Measurements from ENCODE around the gene DDIT3. TPM values are rescaled to one million over a fixed set of nuclear protein-coding genes. Genes with fewer than 3 reads are reported as not detected.

The DDIT3 gene
- total RNA-seq, 1 experiment from 2014 or later = 84.7 TPM

DNA sequence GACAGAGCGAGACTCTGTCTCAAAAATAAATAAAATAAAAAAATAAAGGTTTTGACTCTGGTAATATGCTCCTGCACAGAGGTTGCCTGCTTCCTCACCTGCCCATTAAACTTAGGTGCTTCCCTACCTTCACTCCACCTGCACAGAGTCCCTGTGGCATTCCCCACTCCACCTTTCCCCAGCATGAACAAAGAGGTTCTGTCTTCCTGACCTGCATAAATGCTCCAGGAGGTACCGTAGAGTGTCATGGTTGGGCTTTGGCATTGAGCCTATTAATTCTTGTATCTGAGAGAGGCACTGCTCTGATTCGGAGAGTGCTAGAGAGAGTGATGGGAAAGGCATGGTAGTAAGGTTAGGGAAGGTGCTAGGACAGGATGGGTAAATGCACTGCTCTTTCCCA is 46.9 kb downstream of the DDIT3 start:
- TF ChIP-seq YY1 (IDR thresholded peaks at IDR 0.05; ENCODE audit: extremely low read depth, insufficient replicate concordance, low read depth, low read length) (no peak), CEBPB (IDR thresholded peaks at IDR 0.05; ENCODE audit: low read depth) (no peak), TCF7L2 (IDR thresholded peaks at IDR 0.05; ENCODE audit: borderline replicate concordance, extremely low read depth, insufficient read depth, insufficient read length) (no peak), EGR1 (IDR thresholded peaks at IDR 0.05; ENCODE audit: low read depth) (no peak), ZBTB33 (IDR thresholded peaks at IDR 0.05; ENCODE audit: extremely low read depth, insufficient replicate concordance, low read length) (no peak), ATF3 (IDR thresholded peaks at IDR 0.05) (no peak), MAX (IDR thresholded peaks at IDR 0.05) (no peak), FOSL1 (IDR thresholded peaks at IDR 0.05; ENCODE audit: low read depth) (no peak), POLR2AphosphoS5 (IDR thresholded peaks at IDR 0.05; ENCODE audit: low read depth, low read length) (no peak), RAD21 (IDR thresholded peaks at IDR 0.05; ENCODE audit: low read depth) (no peak), SRF (IDR thresholded peaks at IDR 0.05; ENCODE audit: low read depth) (no peak), SP1 (IDR thresholded peaks at IDR 0.05; ENCODE audit: low read depth) (no peak), SIN3A (IDR thresholded peaks at IDR 0.05; ENCODE audit: low read depth) (no peak), JUND (IDR thresholded peaks at IDR 0.05) (no peak)
- TF ChIP-seq, protein P1, sequence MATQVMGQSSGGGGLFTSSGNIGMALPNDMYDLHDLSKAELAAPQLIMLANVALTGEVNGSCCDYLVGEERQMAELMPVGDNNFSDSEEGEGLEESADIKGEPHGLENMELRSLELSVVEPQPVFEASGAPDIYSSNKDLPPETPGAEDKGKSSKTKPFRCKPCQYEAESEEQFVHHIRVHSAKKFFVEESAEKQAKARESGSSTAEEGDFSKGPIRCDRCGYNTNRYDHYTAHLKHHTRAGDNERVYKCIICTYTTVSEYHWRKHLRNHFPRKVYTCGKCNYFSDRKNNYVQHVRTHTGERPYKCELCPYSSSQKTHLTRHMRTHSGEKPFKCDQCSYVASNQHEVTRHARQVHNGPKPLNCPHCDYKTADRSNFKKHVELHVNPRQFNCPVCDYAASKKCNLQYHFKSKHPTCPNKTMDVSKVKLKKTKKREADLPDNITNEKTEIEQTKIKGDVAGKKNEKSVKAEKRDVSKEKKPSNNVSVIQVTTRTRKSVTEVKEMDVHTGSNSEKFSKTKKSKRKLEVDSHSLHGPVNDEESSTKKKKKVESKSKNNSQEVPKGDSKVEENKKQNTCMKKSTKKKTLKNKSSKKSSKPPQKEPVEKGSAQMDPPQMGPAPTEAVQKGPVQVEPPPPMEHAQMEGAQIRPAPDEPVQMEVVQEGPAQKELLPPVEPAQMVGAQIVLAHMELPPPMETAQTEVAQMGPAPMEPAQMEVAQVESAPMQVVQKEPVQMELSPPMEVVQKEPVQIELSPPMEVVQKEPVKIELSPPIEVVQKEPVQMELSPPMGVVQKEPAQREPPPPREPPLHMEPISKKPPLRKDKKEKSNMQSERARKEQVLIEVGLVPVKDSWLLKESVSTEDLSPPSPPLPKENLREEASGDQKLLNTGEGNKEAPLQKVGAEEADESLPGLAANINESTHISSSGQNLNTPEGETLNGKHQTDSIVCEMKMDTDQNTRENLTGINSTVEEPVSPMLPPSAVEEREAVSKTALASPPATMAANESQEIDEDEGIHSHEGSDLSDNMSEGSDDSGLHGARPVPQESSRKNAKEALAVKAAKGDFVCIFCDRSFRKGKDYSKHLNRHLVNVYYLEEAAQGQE (IDR thresholded peaks at IDR 0.05; ENCODE audit: low read depth) = no peak
- ChIA-PET POLR2A (no interaction called here), RAD21 (ENCODE audit: low non-redundant PET in 1 of 2, low total read pairs in 2 of 2, uncharacterized antibody in 2 of 2, unreplicated experiment in 2 of 2) (no interaction called here), CTCF (no interaction called here)
- intact Hi-C loops (cut with micrococcal nuclease) = no loop called here
- no peaks in the 10 kb centered on the region for H3K9me3 ChIP-seq (ENCODE audit: control insufficient read depth in 1 of 2, insufficient read depth in 1 of 2, low read depth in 1 of 2, low read length in 2 of 2)
- H3K36me3 ChIP-seq (ENCODE audit: control insufficient read depth in 1 of 2, insufficient read depth in 2 of 2, low read length in 2 of 2) = no peaks in the 10 kb centered on the region
- BruUV-seq (replicated peaks) = no TSS peak
- H3K4me1 ChIP-seq (ENCODE audit: control insufficient read depth in 1 of 2, insufficient read depth in 2 of 2, low read length in 2 of 2) = peaks cover 0 to 14% of the 10 kb centered on the region in 2 experiments; a peak in 2 of 4 replicates
- no peak overlapping the region for H3K4me2 ChIP-seq (ENCODE audit: low read length)
- no peaks in the 10 kb centered on the region for H3K9me2 ChIP-seq (ENCODE audit: insufficient read depth)
- no peak overlapping the region for H2AFZ ChIP-seq (ENCODE audit: low read depth, low read length, poor library complexity, severe bottlenecking)
- ATAC-seq = no peak
- no peak overlapping the region for H3K9ac ChIP-seq (ENCODE audit: low read length)
- no peaks in the 10 kb centered on the region for H3K79me2 ChIP-seq (ENCODE audit: insufficient read depth, low read length)
- no peaks in the 10 kb centered on the region for H4K20me1 ChIP-seq (ENCODE audit: insufficient read depth)
- H3K27ac ChIP-seq (ENCODE audit: low read depth, low read length) = no peak overlapping the region
- DNase-seq (ENCODE audit: low read depth, low spot score) = no peak
- no peak overlapping the region for H3K4me3 ChIP-seq (replicated peaks in 1 of 2; ENCODE audit: low read depth in 1 of 2, low read length in 2 of 2)
- peaks cover 24% of the 10 kb centered on the region; the same call in 1 of the 2 replicates for H3K27me3 ChIP-seq (ENCODE audit: insufficient read depth, low read length)

Measured in HCT116 (cell line).